Measurements from ENCODE around the gene MCF2L2. TPM values are rescaled to one million over a fixed set of nuclear protein-coding genes. Genes with fewer than 3 reads are reported as not detected.

Gene MCF2L2
- total RNA-seq, 1 donor from 2014 or later: 0.43 TPM

DNA sequence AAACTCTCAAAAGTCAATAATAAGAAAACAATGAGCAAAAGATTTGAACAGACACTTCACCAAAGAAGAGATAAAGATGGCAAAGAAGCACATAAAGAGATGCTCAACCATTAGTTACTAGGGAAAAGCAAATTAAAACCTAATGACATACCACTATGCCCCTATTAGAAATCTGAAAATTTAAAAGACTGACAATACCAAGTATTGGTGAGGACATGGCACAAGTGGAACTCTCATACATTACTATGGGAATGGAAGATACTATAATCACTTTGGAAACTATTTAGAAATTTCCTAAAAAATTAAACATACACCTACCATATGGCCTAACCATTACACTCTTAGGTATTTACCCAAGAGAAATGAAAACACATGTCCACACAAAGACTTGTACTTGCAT, 230.7 kb downstream of the MCF2L2 start:
- TF ChIP-seq, protein P1, sequence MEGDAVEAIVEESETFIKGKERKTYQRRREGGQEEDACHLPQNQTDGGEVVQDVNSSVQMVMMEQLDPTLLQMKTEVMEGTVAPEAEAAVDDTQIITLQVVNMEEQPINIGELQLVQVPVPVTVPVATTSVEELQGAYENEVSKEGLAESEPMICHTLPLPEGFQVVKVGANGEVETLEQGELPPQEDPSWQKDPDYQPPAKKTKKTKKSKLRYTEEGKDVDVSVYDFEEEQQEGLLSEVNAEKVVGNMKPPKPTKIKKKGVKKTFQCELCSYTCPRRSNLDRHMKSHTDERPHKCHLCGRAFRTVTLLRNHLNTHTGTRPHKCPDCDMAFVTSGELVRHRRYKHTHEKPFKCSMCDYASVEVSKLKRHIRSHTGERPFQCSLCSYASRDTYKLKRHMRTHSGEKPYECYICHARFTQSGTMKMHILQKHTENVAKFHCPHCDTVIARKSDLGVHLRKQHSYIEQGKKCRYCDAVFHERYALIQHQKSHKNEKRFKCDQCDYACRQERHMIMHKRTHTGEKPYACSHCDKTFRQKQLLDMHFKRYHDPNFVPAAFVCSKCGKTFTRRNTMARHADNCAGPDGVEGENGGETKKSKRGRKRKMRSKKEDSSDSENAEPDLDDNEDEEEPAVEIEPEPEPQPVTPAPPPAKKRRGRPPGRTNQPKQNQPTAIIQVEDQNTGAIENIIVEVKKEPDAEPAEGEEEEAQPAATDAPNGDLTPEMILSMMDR (IDR thresholded peaks at IDR 0.05; ENCODE audit: unreplicated experiment): no peak
- Mint-ChIP-seq H3K4me3 (ENCODE audit: low read depth) (no peak overlapping the region), H3K9me3 (ENCODE audit: low read depth) (peaks cover 14% of the 10 kb centered on the region), H3K27ac (no peak overlapping the region), H3K4me1 (ENCODE audit: low read depth) (peaks cover 6% of the 10 kb centered on the region), H3K36me3 (ENCODE audit: insufficient read depth) (peaks cover 4% of the 10 kb centered on the region), H3K27me3 (peaks cover 28% of the 10 kb centered on the region)
- DNase-seq (ENCODE audit: low spot score, unreplicated experiment): no peak

- H3K4me3 Mint-ChIP-seq (ENCODE audit: low read depth): no peak overlapping the region
- TF ChIP-seq, protein P1 (IDR thresholded peaks at IDR 0.05; ENCODE audit: unreplicated experiment): no peak
- H3K27me3 Mint-ChIP-seq: peaks cover 35% of the 10 kb centered on the region
- no peak overlapping the region for H3K27ac Mint-ChIP-seq
- H3K9me3 Mint-ChIP-seq (ENCODE audit: low read depth): peaks cover 4% of the 10 kb centered on the region
- peaks cover 6% of the 10 kb centered on the region for H3K4me1 Mint-ChIP-seq (ENCODE audit: low read depth)
- no peak for DNase-seq (ENCODE audit: low spot score, unreplicated experiment)
- H3K36me3 Mint-ChIP-seq (ENCODE audit: insufficient read depth): peaks cover 2% of the 10 kb centered on the region
Observed at GRCh38 chr3:183195266-183195665, 233.2 kb downstream of the MCF2L2 start.

DNA sequence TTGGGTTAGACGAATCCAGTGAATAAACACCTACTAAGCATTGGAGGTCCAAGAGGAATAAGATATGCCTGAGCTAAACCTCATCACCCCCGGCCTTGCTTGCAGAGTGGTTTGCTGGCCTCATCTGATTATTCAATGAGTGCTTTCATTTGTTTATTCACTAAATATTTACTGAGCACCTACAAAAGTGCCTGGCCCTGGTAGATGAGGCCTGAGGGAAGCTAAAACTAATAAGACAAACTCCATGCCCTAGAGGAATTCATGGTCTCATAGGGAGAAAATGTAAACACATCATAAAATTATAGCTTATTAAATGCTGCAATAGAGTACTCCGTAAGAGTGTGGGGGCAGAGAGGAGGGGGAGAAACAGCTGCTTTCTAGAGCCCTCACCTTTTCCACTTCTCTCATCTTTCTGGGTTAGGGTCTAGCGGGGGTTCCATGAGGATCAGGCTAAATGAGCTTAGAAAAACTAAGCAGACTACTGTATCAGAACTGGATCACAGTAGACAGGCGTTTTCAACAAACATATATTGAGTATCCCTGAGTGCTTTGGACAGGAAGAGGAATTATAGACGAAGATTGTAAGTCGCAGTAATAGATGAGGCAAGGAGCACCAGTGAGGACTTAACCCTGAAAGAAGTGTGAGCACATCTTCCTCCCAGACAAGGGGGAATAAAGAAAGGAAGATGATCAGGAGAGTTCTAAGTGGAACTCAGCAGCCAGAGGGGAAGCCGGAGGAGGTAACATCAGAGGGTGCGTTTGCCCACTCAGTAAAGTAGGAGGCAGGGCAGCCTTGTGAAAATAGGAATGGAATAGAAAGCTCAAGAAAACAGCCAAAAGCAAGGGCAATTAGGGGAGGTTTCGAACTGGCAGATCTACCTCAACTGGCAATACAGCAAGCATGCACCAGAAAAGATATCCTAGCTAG, 234.4 kb downstream of the MCF2L2 start:
- DNase-seq (ENCODE audit: low spot score, unreplicated experiment): no peak
- H3K9me3 Mint-ChIP-seq (ENCODE audit: low read depth): peaks cover 4% of the 10 kb centered on the region
- H3K4me3 Mint-ChIP-seq (ENCODE audit: low read depth): no peak overlapping the region
- TF ChIP-seq, protein P1 (IDR thresholded peaks at IDR 0.05; ENCODE audit: unreplicated experiment): no peak
- H3K27ac Mint-ChIP-seq: no peak overlapping the region
- H3K36me3 Mint-ChIP-seq (ENCODE audit: insufficient read depth): peaks cover 2% of the 10 kb centered on the region
- peaks cover 6% of the 10 kb centered on the region for H3K4me1 Mint-ChIP-seq (ENCODE audit: low read depth)
- H3K27me3 Mint-ChIP-seq: peaks cover 43% of the 10 kb centered on the region

GRCh38 chr3:183192650-183193300, 235.6 kb downstream of the MCF2L2 start:
- H3K4me3 Mint-ChIP-seq (ENCODE audit: low read depth): no peak overlapping the region
- TF ChIP-seq, protein P1 (IDR thresholded peaks at IDR 0.05; ENCODE audit: unreplicated experiment): no peak
- no peak overlapping the region for H3K27ac Mint-ChIP-seq
- peaks cover 6% of the 10 kb centered on the region for H3K4me1 Mint-ChIP-seq (ENCODE audit: low read depth)
- H3K9me3 Mint-ChIP-seq (ENCODE audit: low read depth): peaks cover 4% of the 10 kb centered on the region
- peaks cover 44% of the 10 kb centered on the region for H3K27me3 Mint-ChIP-seq
- no peak for DNase-seq (ENCODE audit: low spot score, unreplicated experiment)
- peaks cover 2% of the 10 kb centered on the region for H3K36me3 Mint-ChIP-seq (ENCODE audit: insufficient read depth)

- H3K36me3 Mint-ChIP-seq (ENCODE audit: insufficient read depth): no peaks in the 10 kb centered on the region
- no peak overlapping the region for H3K4me3 Mint-ChIP-seq (ENCODE audit: low read depth)
- TF ChIP-seq, protein P1 (IDR thresholded peaks at IDR 0.05; ENCODE audit: unreplicated experiment): no peak
Observed at GRCh38 chr3:183189641-183190040, 238.8 kb downstream of the MCF2L2 start.

More at GRCh38 chr3:183189641-183190040, 238.8 kb downstream of the MCF2L2 start:
- DNase-seq (ENCODE audit: low spot score, unreplicated experiment): no peak
- Mint-ChIP-seq H3K4me1 (ENCODE audit: low read depth) (peaks cover 6% of the 10 kb centered on the region), H3K27ac (no peak overlapping the region), H3K9me3 (ENCODE audit: low read depth) (no peaks in the 10 kb centered on the region), H3K27me3 (peaks cover 27% of the 10 kb centered on the region)
